ENCODE data around the gene ZNF501.
A peak's percentile ranks its signal among the peaks of the same experiment; 100 is the strongest.

Gene ZNF501

DNA sequence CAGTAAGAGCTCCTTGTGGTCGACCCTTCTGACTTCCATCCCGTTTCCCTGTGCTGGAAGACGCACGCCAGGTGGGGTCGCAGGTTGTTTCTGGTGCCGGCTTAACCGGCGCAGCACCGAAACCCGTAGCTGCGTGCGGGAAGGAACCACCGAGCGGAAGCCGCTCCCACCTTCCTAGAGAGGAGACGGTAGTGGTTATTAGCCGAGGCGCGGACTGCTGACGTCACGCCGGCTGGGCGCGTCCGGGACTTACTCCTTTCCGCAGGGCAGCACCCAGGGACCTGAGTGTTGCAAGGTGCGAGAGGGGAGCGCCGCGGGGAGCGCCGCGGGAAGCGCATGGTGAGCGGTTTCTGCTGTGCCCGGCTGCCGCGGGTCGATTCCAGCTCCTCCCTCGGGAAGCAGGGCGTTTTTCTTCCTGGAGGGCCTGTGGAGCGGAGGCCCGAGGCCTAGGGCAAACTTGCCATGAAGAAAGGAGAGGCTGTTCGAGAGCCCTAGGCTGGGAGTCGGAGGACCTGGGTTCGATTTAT is at the start of gene ZNF501:
ZNF501 (plus strand) TSS at position 252 of the 527 bp plus-strand sequence. CDS start 4,787 bp downstream, outside the sequence.
- peak; percentile 84 to 85 for DNase-seq

DNA sequence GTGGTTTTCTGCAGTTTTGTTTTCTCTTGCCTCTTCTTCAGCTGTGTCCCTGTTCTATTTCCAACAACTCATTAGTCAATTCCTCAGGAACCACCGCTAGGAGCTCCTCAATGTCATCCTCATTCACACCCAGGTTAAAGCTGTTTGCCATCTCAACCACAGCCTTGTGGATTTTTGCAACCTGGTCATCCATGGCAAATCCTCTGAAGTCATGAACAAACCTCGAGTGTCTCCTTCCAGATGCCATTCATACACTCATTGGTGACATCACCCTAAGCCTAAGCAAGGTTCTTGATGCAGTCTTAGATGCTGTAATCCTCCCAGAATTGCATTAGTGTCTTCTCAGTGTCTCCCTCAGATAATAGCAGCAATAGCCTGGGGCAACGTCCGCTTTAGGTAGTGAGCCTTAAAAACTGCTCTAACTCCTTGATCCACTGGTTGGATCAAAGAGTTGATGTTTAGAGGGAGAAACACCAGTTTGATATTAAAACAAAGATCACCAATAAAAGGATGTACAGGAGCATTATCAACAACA is 48.4 kb upstream of the ZNF501 start:
- DNase-seq = no peak

DNA sequence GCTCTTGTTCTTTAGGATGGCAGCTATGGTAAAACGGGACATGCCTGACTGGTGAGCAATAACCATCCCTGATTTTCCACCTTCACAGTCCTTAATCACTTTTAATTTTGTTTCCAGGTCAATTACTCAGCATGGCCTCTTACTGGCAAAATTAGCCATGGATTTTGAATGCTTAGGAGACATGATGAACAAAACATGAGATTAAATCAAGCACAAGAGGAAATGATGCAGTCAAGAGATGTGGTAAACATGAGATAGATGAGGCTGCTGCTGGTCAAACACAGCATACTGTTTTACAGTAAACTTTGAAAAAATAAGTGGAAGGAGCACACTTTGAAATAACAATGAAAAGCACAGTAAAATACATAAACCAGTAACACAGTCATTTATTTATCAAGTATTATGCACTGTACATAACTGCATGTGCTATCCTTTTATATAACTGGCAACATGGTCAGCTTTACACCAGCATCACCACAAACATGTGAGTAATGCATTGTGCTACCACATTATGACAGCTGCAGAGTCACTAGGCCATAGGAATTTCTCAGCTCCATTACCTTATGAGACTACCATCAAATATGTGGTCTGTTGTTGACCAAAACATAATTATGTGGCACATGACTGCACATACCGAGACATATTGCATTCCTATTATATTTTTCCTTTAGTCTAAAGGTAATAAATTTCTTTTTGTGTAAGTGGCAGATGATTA is 47.1 kb upstream of the ZNF501 start:
- DNase-seq = no peak

DNA sequence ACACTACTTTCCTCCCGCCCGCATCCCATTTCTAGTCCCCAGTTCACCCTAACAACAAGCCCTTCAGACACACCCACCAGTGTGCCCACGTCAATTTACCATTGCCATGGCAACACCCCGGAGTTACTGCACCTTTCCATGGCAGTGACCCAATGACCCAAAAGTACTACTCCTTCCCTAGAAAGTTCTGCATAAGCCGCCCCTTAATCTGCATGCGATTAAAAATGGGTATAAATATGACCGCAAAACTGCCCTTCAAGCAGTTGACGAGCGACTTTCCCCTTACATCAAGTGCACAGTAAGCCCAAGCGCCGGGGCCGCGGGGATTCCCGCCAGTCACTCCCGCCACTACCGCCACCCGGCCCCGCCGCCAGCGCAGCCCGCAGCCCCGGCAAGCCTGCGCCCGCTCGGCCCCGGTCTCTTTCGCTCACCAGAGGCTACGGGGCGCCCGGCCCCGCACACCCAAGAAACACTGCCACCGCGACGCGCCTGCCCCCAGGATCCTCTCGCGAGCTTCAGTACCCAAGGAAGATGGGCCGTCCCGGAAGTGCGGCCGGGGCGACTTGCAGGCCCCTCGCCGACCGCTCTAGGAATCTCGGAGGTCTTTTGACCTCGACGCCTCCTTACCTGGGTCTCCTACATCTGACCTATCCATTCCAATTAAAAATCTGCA is 44.2 kb upstream of the ZNF501 start:
- DNase-seq = peak; percentile 49 to 57

DNA sequence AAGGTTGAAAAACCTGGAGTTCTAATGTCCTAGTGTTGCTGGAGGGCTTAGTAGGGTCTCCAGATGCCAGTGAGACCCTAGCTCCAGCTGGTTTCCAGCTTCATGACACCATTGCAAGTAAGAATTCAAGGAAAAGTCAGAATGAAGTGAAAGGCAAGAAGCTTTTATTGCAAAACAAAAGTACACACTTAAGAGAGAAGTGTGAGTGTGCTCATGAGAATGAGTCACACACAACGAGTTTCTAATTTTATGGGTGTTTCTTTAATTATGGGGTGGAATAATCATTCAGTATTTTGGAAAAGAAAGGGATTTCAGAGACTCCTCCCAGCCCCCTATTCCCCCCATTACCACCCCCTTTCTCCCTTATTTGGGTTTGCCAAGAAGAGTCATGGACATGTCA is 41.5 kb upstream of the ZNF501 start:
- no peak for DNase-seq

DNA sequence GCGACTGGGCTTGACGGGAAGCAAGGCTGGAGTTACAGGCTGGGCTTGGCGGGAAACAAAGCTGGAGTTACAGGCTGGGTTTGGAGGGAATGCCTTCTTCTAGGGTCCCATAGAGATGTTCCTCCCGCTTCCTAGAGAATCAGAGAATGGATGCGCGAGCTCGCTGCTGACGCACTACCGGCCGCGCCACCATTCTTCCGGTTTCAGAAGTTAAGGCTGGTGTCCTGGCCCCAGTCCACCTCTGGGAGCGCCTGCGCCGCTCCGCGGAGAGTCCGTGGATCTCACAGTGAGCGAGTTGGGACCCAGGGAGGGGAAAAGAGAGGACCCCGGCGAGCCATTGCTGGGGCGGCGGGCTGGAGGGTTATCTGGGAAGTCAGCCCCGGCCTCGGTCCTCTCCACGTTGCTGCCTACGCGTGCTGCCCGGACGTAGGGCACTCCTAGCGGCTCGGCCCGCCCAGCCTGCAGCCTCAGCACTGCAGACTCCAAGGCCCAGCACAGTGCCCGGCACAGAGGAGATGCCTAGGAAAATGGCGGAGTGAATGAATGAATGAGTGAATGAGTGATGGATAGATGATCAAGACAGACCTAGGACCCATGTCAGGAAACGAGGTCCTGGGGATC is 16.9 kb upstream of the ZNF501 start, which contains the start of gene ZNF502:
ZNF502 (plus strand) TSS at position 206 of the 621 bp plus-strand sequence. CDS start 7,602 bp downstream, outside the sequence.
- DNase-seq = peak; percentile 62 to 63

DNA sequence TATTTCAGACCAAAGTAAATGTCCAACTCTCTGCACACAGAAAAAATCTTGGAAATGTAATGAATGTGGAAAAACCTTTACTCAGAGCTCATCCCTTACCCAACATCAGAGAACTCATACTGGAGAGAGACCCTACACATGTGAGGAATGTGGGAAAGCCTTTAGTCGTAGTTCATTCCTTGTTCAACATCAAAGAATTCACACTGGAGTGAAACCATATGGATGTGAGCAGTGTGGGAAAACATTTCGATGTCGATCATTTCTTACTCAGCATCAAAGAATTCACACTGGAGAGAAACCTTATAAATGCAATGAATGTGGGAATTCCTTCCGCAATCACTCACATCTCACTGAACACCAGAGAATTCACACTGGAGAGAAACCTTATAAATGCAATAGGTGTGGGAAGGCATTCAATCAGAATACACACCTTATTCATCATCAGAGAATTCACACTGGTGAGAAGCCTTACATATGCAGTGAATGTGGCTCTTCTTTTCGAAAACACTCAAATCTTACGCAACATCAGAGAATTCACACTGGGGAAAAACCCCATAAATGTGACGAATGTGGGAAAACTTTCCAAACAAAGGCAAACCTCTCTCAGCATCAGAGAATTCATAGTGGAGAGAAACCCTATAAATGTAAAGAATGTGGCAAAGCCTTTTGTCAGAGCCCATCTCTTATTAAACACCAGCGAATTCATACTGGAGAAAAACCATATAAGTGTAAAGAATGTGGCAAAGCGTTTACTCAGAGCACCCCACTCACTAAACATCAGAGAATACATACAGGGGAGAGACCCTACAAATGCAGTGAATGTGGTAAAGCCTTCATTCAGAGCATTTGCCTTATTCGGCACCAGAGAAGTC is 8.0 kb upstream of the ZNF501 start:
- DNase-seq = no peak

DNA sequence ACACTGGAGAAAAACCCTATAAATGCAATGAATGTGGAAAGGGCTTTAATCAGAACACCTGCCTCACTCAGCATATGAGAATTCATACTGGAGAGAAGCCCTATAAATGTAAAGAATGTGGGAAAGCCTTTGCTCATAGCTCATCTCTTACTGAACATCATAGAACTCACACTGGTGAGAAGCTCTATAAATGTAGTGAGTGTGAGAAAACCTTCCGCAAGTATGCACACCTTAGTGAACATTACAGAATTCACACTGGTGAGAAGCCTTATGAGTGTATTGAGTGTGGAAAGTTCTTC is 7.4 kb upstream of the ZNF501 start:
- DNase-seq = no peak

DNA sequence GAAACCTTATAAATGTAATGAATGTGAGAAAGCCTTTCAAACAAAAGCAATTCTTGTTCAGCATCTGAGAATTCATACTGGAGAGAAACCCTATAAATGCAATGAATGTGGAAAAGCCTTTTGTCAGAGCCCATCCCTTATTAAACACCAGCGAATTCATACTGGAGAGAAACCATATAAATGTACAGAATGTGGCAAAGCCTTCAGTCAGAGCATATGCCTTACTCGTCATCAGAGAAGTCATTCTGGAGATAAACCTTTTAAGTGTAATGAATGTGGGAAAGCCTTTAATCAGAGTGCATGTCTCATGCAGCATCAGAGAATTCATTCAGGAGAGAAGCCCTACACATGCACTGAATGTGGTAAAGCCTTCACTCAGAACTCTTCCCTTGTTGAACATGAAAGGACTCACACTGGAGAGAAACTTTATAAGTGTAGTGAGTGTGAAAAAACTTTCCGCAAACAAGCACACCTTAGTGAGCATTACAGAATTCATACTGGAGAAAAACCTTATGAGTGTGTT is 5.3 kb downstream of the ZNF501 start:
- no peak for DNase-seq

DNA sequence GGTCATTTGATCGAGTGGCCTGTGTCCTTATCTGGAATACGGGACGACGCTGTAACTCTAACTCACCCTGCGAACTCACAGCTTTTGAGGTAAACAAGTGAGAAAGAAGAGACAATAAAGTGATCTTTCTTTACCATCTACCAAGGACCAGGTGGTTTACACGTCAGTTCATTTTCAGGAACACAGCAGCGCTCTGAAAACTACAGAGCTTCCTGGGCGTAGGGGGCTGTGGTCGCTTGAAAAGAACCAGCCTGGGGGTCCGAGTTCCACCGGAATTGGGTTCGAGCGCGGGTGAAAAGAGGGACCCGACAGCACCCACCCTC is 31.6 kb downstream of the ZNF501 start:
- DNase-seq = no peak

DNA sequence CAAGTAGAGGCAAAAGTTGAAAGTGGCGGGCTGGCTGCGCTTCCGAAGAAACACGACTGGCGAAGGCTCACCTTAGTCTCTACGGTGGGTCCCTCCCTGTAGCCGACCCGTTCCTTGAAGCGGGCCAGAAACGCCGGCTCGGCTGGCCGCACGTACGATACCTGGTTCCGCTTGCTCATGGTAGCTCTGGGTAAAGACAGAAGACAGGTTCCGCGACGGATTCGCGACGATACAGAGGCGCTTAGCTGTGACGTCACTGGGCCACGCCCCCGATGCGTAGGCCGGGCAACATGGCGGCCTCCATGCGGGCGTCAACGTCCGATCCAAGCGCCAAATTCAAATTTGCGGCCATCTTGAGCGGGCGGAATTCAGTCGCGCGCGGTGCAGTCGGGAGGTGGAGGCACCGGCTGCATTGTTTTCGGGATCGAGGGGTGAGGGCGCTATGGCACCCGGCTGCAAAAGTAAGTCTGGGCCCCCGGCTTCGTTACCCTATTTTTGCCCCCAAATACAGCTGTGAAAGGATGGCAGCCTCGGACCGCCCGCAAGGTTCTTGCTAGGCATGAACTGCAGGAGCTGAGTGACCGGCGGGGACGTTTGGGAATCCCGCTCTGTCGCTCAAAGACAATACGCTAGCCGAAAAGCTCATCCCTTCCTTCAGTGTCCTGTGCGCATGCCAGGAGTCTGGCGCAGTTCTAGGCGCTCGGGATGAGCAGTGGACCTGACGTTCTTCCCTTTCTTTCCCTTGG is 32.2 kb downstream of the ZNF501 start, which contains the start of the genes KIAA1143 and KIF15:
KIAA1143 (minus strand) TSS at position 196 of the 746 bp plus-strand sequence; CDS start at position 179, 17 bp downstream.
KIF15 (plus strand) TSS at position 371 of the 746 bp plus-strand sequence; CDS start at position 443, 72 bp downstream.
- peak; percentile 97 to 99 for DNase-seq

DNA sequence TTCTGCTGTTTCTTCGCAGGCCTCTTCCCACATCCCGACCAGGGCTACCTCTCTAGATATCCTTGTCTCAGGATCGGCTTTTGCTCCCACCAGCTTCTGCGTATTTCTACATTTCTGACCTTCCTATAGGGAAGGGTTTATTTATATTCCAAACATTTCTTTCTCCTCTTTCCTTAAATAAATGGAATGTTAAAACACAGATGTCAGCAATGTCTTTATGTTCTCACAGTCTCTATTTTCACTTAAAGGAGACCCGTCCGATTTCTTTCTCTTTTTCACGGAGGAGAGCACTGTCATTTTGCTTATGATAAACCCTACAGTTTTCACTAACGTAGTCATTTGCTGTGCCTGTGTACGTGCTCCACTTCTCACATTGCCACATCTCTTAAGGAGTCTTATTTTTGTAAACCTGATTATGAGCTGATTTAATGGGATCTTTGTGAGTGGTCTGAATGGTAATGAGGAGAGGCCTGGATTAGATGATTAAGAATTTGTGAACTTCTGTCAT is 32.8 kb downstream of the ZNF501 start:
- no peak for DNase-seq

DNA sequence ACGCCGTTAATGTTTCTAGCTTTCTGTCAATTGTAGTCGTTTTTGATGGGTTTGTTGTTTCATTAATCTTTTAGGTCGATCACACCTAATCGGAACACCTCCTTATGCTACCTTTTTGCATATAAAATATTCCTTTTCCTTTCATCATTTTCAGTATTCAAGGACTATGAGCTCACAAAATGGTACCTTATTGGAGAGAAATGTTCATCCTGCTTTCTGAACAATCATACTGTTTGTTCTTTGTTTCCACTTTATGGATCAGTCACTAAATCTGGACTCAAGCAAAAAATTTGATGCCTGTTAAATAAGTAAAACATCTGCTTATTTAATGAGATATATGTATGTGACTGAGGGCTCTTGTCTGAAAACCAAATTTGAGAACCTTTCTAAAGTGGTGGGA is 33.3 kb downstream of the ZNF501 start:
- DNase-seq = no peak

DNA sequence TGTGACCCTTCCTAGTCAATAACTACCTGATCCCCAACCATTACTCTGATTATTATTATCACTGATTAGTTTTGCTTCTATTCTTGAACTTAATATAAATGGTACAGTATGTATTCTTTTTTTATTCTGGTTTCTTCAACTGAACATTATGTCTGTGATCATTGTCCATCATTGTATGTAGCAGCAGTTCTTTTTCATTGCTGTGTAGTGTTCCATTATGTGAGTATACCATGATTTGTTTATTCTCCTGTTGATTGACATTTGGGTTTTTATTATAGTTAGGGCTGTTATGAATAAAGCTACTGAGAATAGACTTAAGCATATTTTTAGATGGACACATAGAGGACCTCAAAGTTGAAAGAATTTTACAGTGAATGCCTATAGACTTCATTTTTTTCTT is 34.8 kb downstream of the ZNF501 start:
- DNase-seq = no peak

DNA sequence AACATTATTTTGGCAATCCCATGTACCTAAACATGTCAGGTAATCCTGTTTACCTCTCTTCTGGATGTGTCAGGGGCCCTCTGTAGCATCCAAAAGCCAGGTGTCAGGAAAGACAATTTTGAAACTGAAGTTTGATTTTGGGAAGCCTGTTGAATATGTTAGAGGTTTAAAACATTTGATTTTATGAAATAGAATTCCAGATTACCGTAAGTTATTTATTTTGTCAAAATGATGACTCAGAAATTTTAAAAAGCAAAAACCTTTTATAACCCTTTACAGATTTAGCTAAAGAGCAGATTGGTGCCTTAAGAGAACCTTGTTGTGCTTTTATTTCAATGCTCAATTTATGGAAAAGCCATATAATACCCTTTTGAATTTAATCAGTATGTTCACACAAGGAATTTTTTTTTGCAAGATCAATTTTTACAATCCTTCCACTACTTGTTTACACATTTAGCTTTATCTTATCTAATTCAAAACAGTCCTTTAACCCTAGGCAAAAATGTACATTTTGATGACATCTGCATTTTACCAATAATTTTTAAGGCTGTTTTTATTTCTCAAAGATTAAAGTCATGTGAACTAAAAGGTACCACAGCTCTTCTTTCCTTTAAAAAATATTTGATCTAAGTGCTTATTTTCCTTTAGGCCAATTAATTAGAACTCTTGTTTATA is 42.1 kb downstream of the ZNF501 start:
- no peak for DNase-seq

DNA sequence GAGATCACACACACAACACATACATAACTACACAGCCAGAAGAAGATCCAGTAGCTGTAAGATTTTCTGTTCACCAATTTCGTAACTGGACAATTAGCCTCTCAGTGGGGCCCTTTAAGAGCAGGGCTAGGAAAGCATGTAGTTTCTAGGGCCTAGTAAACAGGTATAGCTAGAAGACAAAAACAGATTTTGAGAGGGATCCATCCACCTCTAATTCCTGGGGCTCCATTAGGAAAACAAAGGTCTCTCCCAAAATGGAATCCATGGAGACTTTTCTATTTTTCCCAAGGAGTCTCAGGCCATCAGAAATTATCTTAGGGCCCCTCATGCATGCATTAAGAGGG is 42.6 kb downstream of the ZNF501 start:
- no peak for DNase-seq

DNA sequence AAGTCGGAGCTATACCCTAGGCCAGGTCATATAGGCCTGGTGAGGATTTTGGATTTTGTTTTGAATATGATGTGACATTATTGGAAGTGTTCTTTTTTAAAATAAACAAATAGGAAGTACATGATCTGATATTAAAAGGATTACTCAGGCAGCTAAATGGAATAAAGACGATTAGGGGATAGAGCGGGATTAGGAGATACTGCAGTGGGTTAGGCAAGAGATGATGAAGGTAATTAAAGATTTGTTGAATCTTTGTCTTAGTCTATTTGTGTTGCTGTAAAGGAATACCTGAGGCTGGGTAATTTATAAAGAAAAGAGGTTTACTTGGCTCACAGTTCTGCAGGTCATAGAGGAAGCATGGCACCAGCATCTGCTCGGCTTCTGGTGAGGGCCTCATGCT is 53.5 kb downstream of the ZNF501 start:
- no peak for DNase-seq
